Ovary (tissue), 3 donors: ENCODE results near the gene MDGA2.

Experiments
- POLR2A ChIP-seq: fragments of 450-650 bp; IDR thresholded peaks from one replicate; pipeline ENCODE4 v1.6.1; 2017; ENCODE audit warnings: antibody characterized with exemption, mild to moderate bottlenecking, moderate library complexity
- TF ChIP-seq, protein P1 (sequence below), 3 donors: fragments of 450-650 bp in 2 of 3; fragments of 200-600 bp in 1 of 3; IDR thresholded peaks; one replicate each; pipeline versions ENCODE4 v1.5.1 to v1.8.0; 2016 to 2022; ENCODE audit warnings: antibody characterized with exemption in 3 of 3, mild to moderate bottlenecking in 1 of 3
- donor health status: DM: no; HTN: no; CAD: no.

DNA sequence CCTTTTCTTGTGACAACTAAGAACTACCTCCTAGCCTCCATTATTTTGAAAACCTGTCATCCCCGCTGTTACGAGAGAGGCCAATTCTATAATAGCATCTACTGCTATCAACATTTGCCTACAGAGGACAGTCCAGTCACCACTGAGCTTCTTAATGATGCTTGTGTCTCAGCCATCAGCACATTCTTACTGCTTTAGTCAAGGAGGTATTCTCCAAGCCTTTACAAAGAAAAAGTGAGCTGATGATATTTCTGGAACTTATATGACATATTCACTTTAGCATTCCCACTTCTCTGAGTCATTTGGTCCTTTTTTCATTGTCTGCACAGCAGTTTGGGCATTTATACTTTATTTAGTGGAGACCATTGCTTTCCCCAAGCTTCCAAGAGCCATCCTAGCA is 526.1 kb downstream of the MDGA2 start:
- TF ChIP-seq POLR2A, result no peak
- TF ChIP-seq, protein P1, sequence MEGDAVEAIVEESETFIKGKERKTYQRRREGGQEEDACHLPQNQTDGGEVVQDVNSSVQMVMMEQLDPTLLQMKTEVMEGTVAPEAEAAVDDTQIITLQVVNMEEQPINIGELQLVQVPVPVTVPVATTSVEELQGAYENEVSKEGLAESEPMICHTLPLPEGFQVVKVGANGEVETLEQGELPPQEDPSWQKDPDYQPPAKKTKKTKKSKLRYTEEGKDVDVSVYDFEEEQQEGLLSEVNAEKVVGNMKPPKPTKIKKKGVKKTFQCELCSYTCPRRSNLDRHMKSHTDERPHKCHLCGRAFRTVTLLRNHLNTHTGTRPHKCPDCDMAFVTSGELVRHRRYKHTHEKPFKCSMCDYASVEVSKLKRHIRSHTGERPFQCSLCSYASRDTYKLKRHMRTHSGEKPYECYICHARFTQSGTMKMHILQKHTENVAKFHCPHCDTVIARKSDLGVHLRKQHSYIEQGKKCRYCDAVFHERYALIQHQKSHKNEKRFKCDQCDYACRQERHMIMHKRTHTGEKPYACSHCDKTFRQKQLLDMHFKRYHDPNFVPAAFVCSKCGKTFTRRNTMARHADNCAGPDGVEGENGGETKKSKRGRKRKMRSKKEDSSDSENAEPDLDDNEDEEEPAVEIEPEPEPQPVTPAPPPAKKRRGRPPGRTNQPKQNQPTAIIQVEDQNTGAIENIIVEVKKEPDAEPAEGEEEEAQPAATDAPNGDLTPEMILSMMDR (IDR thresholded peaks at IDR 0.05), result no peak
